ENCODE results near the gene CNTNAP5.

The CNTNAP5 gene

GRCh38 chr2:124915567-124915966, 890.5 kb downstream of the CNTNAP5 start:
- H3K9me3 ChIP-seq = no peaks in the 10 kb centered on the region
- no peak overlapping the region for H3K27ac ChIP-seq
- intact Hi-C loops (cut with DNase I; ENCODE audit: low total_unique reads) = no loop called here

GRCh38 chr2:124919296-124919695, 894.2 kb downstream of the CNTNAP5 start:
- TF ChIP-seq, protein P1, sequence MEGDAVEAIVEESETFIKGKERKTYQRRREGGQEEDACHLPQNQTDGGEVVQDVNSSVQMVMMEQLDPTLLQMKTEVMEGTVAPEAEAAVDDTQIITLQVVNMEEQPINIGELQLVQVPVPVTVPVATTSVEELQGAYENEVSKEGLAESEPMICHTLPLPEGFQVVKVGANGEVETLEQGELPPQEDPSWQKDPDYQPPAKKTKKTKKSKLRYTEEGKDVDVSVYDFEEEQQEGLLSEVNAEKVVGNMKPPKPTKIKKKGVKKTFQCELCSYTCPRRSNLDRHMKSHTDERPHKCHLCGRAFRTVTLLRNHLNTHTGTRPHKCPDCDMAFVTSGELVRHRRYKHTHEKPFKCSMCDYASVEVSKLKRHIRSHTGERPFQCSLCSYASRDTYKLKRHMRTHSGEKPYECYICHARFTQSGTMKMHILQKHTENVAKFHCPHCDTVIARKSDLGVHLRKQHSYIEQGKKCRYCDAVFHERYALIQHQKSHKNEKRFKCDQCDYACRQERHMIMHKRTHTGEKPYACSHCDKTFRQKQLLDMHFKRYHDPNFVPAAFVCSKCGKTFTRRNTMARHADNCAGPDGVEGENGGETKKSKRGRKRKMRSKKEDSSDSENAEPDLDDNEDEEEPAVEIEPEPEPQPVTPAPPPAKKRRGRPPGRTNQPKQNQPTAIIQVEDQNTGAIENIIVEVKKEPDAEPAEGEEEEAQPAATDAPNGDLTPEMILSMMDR (IDR thresholded peaks at IDR 0.05) = no peak
- Histone ChIP-seq H3K27ac (no peak overlapping the region), H3K4me1 (no peaks in the 10 kb centered on the region), H3K36me3 (no peaks in the 10 kb centered on the region), H3K4me3 (no peak overlapping the region), H3K27me3 (no peaks in the 10 kb centered on the region), H3K9me3 (no peaks in the 10 kb centered on the region)
- intact Hi-C loops (cut with DNase I; ENCODE audit: low total_unique reads) = no loop called here
- no peak for DNase-seq

More at GRCh38 chr2:124915567-124915966, 890.5 kb downstream of the CNTNAP5 start:
- Histone ChIP-seq H3K4me1 (no peaks in the 10 kb centered on the region), H3K27me3 (no peaks in the 10 kb centered on the region), H3K36me3 (no peaks in the 10 kb centered on the region), H3K4me3 (no peak overlapping the region)
- DNase-seq = no peak
- TF ChIP-seq, protein P1 (IDR thresholded peaks at IDR 0.05) = no peak

DNA sequence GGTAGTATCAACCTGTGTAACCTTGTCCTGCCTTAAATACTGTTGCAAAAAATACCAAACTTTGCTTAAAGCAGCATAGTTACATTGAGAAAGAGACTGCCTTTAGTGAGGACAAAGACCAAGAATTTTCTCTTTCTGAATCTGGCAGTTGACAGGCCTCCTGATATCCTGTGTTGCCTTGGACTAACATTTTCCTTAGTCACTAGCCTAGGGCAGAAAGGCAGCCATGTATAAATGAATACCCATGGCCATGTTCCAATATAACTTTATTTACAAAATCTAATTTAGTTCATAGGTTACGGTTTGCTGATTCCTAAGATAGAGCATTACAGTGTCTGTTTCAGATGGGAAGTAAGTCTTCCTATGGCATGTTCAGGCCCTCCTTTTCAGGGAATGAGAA, 895.4 kb downstream of the CNTNAP5 start:
- TF ChIP-seq, protein P1 (IDR thresholded peaks at IDR 0.05) = no peak
- Histone ChIP-seq H3K4me3 (no peak overlapping the region), H3K36me3 (no peaks in the 10 kb centered on the region), H3K27ac (no peak overlapping the region), H3K4me1 (no peaks in the 10 kb centered on the region), H3K9me3 (no peaks in the 10 kb centered on the region), H3K27me3 (no peaks in the 10 kb centered on the region)
- intact Hi-C loops (cut with DNase I; ENCODE audit: low total_unique reads) = no loop called here
- no peak for DNase-seq

GRCh38 chr2:124921191-124921590, 896.1 kb downstream of the CNTNAP5 start:
- no peak for DNase-seq
- TF ChIP-seq, protein P1 (IDR thresholded peaks at IDR 0.05) = no peak

DNA sequence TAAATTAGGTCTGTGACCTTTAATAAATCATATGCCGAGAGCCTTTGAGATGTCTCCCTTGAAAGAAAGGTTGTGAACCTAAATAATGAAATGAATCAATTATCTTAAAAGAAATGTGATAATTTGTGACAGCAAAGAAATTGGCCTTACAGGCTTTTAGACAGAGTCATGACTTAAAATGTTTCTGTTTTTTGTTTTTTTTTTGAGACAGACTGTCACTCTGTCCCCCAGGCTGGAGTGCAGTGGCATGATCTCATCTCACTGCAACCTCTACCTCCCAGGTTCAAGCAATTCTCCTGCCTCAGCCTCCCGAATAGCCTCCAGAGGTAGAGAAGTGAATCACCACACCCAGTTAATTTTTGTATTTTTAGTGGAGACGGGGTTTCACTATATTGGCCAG, 898.0 kb downstream of the CNTNAP5 start:
- intact Hi-C loops (cut with DNase I; ENCODE audit: low total_unique reads) = no loop called here
- no peak for DNase-seq
- no peaks in the 10 kb centered on the region for H3K36me3 ChIP-seq
- no peaks in the 10 kb centered on the region for H3K9me3 ChIP-seq
- no peak overlapping the region for H3K27ac ChIP-seq
- H3K27me3 ChIP-seq = no peaks in the 10 kb centered on the region
- H3K4me3 ChIP-seq = no peak overlapping the region
- no peaks in the 10 kb centered on the region for H3K4me1 ChIP-seq
- TF ChIP-seq, protein P1 (IDR thresholded peaks at IDR 0.05) = no peak

More at GRCh38 chr2:124921191-124921590, 896.1 kb downstream of the CNTNAP5 start:
- Histone ChIP-seq H3K4me3 (no peak overlapping the region), H3K27me3 (no peaks in the 10 kb centered on the region), H3K9me3 (no peaks in the 10 kb centered on the region), H3K36me3 (no peaks in the 10 kb centered on the region), H3K27ac (no peak overlapping the region), H3K4me1 (no peaks in the 10 kb centered on the region)
- intact Hi-C loops (cut with DNase I; ENCODE audit: low total_unique reads) = no loop called here

DNA sequence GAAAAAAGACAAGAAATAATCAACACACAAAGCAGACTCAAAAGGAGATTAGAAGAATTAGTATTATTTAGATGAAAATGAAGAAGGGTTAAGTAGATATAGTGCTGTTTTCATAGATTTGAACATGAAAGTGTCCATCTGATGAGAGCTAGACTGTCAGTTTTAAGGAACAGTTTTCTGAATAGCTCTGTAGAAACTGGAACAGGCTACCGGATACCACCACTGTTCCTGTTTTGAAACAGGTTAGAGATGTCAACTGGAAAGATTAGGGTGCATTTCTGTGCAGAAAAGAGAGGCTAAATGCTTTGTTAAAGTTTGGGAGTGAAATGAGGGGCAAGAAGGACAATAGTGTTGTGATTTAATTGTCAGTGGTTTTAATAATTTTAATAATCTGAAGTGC, 908.8 kb downstream of the CNTNAP5 start:
- TF ChIP-seq, protein P1 (IDR thresholded peaks at IDR 0.05) = no peak
- intact Hi-C loops (cut with DNase I; ENCODE audit: low total_unique reads) = no loop called here
- Histone ChIP-seq H3K4me3 (no peak overlapping the region), H3K27me3 (no peaks in the 10 kb centered on the region), H3K27ac (no peak overlapping the region), H3K36me3 (no peaks in the 10 kb centered on the region), H3K9me3 (no peaks in the 10 kb centered on the region), H3K4me1 (no peaks in the 10 kb centered on the region)
- no peak for DNase-seq

Measured in tibial artery (tissue), 4 donors.